Cardiac muscle cell (in vitro differentiated cells and primary cell): Measurements from ENCODE around the gene PPP1R12A. TPM values are rescaled to one million over a fixed set of nuclear protein-coding genes. Genes with fewer than 3 reads are reported as not detected.

Experiments used
- DNase-seq, 2 donors: peaks; one replicate each; pipeline versions ENCODE4 v3.0.0 to v3.0.0-alpha.2; 2010 to 2017; ENCODE audit warnings: low read depth in 1 of 2, low spot score in 1 of 2
- H3K27ac ChIP-seq: fragments of 200-600 bp; sonication (generic); 2 replicates; pipeline ENCODE4 v1.5.1; 2016
- H3K27me3 ChIP-seq: fragments of 200-600 bp; sonication (generic); 2 replicates; pipeline ENCODE4 v1.6.0; 2016; ENCODE audit warnings: control low read depth
- H3K36me3 ChIP-seq: fragments of 200-600 bp; sonication (generic); 2 replicates; pipeline ENCODE4 v1.5.1; 2016; ENCODE audit warnings: control low read depth
- H3K4me1 ChIP-seq: fragments of 200-600 bp; sonication (generic); 2 replicates; pipeline ENCODE4 v1.8.1; 2017; ENCODE audit warnings: low read depth, mild to moderate bottlenecking, mixed run types
- H3K4me3 ChIP-seq: fragments of 200-600 bp; sonication (generic); 2 replicates; pipeline ENCODE4 v1.5.1; 2016; ENCODE audit warnings: mild to moderate bottlenecking
- H3K9me3 ChIP-seq: fragments of 200-600 bp; sonication (generic); 2 replicates; pipeline ENCODE4 v1.5.1; 2017; ENCODE audit warnings: low read depth, mild to moderate bottlenecking, control low read depth
- CTCF ChIP-seq: IDR thresholded peaks from 2 replicates; pipeline ENCODE4 v1.5.1; 2012; ENCODE audit warnings: low read depth, mild to moderate bottlenecking, low read length
- polyA plus RNA-seq: library from polyadenylated mRNA; unstranded; fragments of >200 nt; fragmentation: Nextera tagmentation; extraction: Ambion mirVana; gene quantifications from 2 replicates; pipeline ENCODE4 v1.2.1, GENCODE V29; 2016
- total RNA-seq: library from RNA; depleted of rRNA; stranded (reverse); fragments of >200 nt; gene quantifications from 2 replicates; pipeline ENCODE4 v1.2.3, GENCODE V29; 2016

Gene PPP1R12A
- total and polyA plus RNA-seq, 2 experiments from 2014 or later, result 194 to 208 TPM

- H3K27ac ChIP-seq, result no peak overlapping the region
- no peaks in the 10 kb centered on the region for H3K36me3 ChIP-seq
- H3K4me1 ChIP-seq, result no peaks in the 10 kb centered on the region
- no peaks in the 10 kb centered on the region for H3K9me3 ChIP-seq
- H3K27me3 ChIP-seq, result no peaks in the 10 kb centered on the region
- peak in 1 of 2 donors; percentile 61 for DNase-seq
- H3K4me3 ChIP-seq, result no peak overlapping the region
- TF ChIP-seq CTCF, result no peak
These were observed 208.9 kb downstream of the PPP1R12A start for GRCh38 chr12:79725987-79726386.

Other genes starting within 250 kb of the PPP1R12A start
- 79.8 and 94.0 TPM in 2 replicates for gene PAWR, start 244.1 kb downstream of the PPP1R12A start, total RNA-seq
- 58.1 and 113 TPM in 2 replicates for gene PAWR, start 244.1 kb downstream of the PPP1R12A start, polyA plus RNA-seq
- 8.0 and 15.0 TPM in 2 replicates for gene OTOGL, start 164.4 kb upstream of the PPP1R12A start, total RNA-seq
- gene OTOGL, start 164.4 kb upstream of the PPP1R12A start, polyA plus RNA-seq, result 6.4 and 9.4 TPM in 2 replicates